Body of pancreas (tissue), 4 donors: ENCODE results near the gene IKZF5.

Experiments
- POLR2A ChIP-seq, 3 donors: fragments of 450-650 bp; IDR thresholded peaks; one replicate each; pipeline ENCODE4 v1.6.1; 2016; ENCODE audit warnings: antibody characterized with exemption in 3 of 3, mild to moderate bottlenecking in 2 of 3
- TF ChIP-seq, protein P1 (sequence below), 7 experiments: fragments of 450-650 bp in 4 of 7; fragments of 200-600 bp in 3 of 7; sonication (generic) in 3 of 7; IDR thresholded peaks; one replicate each; pipeline ENCODE4 v1.5.1; 2016 to 2019; ENCODE audit warnings: antibody characterized with exemption in 7 of 7

GRCh38 chr10:123024540-123024939 is 15.9 kb upstream of the IKZF5 start:
- TF ChIP-seq, protein P1, sequence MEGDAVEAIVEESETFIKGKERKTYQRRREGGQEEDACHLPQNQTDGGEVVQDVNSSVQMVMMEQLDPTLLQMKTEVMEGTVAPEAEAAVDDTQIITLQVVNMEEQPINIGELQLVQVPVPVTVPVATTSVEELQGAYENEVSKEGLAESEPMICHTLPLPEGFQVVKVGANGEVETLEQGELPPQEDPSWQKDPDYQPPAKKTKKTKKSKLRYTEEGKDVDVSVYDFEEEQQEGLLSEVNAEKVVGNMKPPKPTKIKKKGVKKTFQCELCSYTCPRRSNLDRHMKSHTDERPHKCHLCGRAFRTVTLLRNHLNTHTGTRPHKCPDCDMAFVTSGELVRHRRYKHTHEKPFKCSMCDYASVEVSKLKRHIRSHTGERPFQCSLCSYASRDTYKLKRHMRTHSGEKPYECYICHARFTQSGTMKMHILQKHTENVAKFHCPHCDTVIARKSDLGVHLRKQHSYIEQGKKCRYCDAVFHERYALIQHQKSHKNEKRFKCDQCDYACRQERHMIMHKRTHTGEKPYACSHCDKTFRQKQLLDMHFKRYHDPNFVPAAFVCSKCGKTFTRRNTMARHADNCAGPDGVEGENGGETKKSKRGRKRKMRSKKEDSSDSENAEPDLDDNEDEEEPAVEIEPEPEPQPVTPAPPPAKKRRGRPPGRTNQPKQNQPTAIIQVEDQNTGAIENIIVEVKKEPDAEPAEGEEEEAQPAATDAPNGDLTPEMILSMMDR (IDR thresholded peaks at IDR 0.05): no peak
- TF ChIP-seq POLR2A (IDR thresholded peaks at IDR 0.05): no peak
